Stimulated activated naive CD8-positive, alpha-beta T cell treated with anti-CD3 and anti-CD28 coated beads, Interleukin-15, Interleukin-2, amounts not matched to agents 100 U/mL and 50 U/mL, for 24 hours (primary cell): Measurements from ENCODE around the gene LGALS12.
A peak's percentile ranks its signal among the peaks of the same experiment; 100 is the strongest.

Source experiments
- ATAC-seq: fragments of 150-1000 bp; cut with Tn5 transposase; one replicate; pipeline ENCODE4 v1.10.0; 2021
- DNase-seq: peaks from one replicate; pipeline ENCODE4 v3.0.0; 2021

LGALS12 gene

DNA sequence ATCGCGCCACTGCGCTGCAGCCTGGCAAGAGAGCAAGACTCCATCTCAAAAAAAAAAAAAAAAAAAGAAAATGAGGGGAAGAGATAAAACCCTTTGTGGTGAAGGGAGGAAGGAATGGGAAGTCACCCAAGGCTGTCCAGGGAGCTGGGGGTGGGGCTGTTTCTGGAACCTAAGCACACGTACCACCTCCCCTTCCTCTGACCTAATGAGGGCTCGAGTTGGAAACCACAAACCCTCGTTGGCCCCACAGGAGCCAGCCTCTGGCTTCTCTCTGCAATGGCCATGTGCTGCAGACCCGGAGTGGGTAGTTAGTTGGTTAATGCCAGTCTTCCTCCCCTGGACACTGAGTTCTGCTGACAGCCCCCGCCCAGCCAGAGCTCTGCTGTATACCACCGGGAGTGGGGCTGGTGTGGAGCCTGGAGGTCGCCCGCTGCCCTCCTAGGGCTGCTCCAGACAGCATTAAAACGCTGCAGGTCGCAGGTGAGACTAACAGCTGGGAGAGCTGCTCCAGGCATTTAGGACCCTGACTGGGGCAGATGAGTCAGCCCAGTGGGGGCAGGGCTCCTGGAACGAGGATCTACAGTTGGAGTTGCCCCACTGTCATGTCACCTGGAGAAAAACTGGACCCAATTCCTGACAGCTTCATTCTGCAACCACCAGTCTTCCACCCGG, at the start of gene LGALS12:
TSS of gene LGALS12 (plus strand) at position 228 of the 672 bp plus-strand sequence. CDS start at position 603, 375 bp downstream.
- DNase-seq (no peak), ATAC-seq (no peak)

GRCh38 chr11:63459586-63459985, 46.3 kb upstream of the LGALS12 start:
- ATAC-seq (no peak), DNase-seq (no peak)

DNA sequence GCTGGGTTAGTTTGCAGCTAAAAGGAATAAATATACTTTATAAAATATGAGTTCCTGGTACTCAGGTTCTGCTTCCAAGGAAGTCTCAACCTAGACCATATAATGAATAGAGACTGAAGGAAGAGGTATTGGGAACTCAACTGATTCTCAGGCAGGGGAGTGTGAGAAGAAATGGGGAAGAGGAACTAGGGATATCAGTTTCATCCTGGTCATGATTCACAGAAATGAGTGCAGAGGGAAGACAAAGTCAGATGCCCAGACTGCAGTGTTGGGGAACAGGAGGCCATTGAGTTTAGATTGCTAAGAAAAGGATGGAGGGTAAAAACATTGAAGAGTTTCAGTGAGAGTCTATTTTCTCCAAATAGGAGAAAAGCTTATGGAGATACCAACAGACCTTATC, 43.7 kb upstream of the LGALS12 start:
- ATAC-seq: no peak
- DNase-seq: no peak

- DNase-seq (no peak), ATAC-seq (no peak)
Measured at GRCh38 chr11:63470311-63470710, 35.6 kb upstream of the LGALS12 start.

- ATAC-seq: no peak
Measured at GRCh38 chr11:63472372-63472771, 33.5 kb upstream of the LGALS12 start.

GRCh38 chr11:63476618-63477017, 29.3 kb upstream of the LGALS12 start:
- DNase-seq: no peak
- ATAC-seq: no peak

More at GRCh38 chr11:63472372-63472771, 33.5 kb upstream of the LGALS12 start:
- DNase-seq: no peak

DNA sequence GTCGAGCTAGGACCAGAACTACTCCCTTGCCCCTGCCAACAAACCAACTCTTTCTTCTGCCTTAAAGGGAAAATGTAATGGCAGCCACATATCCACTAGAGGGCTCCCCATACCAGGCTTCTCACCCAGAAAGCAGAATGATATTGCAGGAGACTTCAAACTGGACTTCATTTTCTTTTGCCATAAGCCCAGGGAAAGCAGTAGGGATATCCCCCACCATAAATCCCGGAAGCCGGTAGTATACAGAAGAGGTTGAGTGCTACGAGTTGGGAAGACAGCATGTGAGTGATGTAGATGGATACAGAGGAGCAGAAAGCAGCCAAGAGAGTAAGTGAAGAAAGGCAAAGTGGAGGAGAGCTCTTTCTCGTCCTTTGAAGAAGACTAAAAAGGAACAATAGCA, 27.0 kb upstream of the LGALS12 start:
- peak; percentile 34 for DNase-seq
- no peak for ATAC-seq

DNA sequence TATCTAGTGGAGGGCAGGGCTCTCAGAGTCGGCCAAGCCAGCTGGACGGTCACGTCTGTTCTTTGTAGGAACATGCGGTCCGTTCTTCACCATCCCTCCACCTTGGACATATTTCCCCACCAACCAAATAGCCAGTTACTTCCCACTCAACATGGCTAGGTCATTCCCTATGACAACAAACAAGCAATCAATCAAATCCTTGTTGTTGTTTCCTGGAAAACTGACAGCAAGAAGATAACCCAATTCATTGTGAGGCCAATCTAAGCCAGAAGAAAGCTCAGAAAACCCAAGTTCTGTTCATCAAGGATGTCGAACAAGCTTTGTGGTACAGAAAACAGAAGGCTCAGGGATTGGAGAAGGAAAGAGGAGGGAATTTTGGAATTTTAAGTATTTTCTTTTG, 25.8 kb upstream of the LGALS12 start:
- ATAC-seq: no peak
- no peak for DNase-seq

GRCh38 chr11:63485777-63486176, 20.1 kb upstream of the LGALS12 start:
- no peak for DNase-seq
- no peak for ATAC-seq

GRCh38 chr11:63488789-63489188, 17.1 kb upstream of the LGALS12 start:
- no peak for DNase-seq

DNA sequence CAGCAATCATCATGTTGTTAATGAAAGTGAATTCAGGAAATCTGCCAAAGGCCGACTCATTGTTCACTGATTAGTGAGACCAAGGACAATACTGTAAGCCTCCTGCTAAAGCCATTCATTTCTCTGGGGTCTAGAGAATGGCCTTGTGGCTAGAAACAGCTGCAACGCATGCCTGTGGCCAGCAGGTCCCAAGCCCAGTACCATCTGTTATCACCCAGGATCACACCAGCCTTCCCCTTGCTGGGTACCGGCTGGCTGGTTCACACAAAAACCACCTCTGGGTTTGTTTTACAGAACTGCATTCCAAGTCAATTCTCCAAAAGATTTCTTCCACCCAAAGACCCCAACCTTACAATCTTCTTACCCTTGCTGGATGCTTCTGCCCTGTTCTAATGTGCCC, 16.0 kb upstream of the LGALS12 start:
- no peak for ATAC-seq
- no peak for DNase-seq

More at GRCh38 chr11:63488789-63489188, 17.1 kb upstream of the LGALS12 start:
- no peak for ATAC-seq

DNA sequence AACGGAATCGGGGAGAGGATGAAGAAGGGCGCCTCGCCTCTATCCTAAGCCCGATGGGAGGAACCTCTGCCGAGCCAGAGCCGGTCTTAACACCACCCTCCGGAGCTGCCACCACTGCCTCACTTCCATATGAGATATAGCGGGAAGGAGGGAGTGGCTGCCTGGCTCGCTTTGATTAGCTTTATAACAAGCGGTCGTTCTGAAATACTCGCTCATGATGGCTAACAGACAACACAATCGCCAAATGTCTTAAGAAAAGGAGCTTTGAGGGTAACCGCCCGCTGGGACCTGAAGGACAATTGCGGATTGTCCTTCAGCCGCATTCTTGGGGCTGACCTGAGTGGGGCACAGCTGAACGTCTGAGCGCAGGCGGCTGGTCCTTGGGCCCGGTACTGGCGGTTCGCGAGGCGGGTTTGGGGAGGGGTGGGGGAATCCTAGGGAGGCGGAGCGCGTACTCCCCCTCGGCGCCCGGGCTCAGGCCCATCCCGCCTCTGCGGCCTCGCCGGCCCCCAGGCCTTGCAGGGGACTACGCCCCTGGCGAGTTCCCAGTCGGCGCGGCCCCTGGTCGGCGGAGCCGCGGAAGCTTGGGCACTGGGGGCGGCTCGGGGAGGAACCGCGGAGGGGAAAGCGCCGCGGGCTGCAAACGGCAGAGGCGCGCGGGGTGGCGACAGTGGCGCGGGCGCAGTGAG, 15.2 kb upstream of the LGALS12 start, which contains the start of gene PLAAT5:
TSS of gene PLAAT5 (minus strand) at position 617 of the 689 bp plus-strand sequence. CDS start at position 484, 133 bp downstream.
- DNase-seq (peak; percentile 44), ATAC-seq (peak; percentile 46)

DNA sequence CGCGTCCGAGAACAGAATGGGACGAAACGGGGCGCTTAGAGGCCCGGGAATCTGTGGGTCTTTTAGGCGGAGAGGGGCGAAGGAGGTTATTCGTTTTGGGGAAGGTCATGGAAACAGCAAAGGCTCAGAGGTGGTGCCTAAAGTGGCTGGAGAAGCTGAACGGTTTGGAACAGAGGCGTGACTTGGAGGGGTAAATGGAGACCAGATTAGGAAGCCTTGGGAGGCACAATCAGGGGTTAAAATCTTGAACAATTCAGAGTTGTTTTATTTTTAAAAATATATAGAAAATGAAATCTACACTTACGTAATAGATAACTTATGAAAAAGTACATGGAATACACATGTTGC, 14.7 kb upstream of the LGALS12 start:
- no peak for ATAC-seq
- DNase-seq: no peak

DNA sequence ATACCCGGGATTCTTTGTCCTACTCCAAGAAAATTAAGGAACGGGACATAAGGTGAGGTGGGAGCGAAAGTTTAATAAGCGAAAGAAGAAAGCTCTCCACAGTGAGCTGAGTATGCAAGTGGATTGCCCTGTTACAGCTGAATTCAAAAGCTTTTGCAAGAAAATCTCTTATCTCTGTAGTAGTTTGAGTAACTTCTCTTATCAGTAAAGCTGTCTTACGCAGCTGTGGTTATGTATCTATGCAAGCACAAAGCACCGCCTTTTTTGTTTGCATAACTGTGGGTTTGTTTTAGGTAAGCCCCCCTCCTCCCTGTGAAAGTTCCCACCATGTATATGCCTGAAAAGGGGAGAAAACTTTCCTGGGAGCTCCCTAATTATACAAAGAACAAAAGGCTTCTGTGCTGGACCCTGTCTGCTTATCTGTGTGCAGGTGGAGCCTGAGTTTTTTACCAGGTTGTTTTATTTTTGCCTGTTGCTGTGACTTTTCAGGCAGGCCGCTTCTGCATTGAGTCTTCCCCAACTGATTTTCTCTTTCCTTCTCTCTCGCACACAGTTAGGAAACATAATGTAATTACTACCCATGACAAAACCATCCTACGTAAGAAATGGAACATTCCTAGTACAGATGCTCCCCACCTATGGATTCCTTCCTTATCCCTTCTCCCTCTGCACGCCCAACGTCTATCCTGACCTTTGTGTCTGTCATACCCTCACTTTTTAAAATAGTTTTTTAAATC, 14.1 kb upstream of the LGALS12 start:
- ATAC-seq: no peak
- DNase-seq: no peak

GRCh38 chr11:63492441-63492840, 13.4 kb upstream of the LGALS12 start:
- DNase-seq: no peak
- no peak for ATAC-seq

GRCh38 chr11:63493127-63493526, 12.8 kb upstream of the LGALS12 start:
- DNase-seq: no peak
- no peak for ATAC-seq

DNA sequence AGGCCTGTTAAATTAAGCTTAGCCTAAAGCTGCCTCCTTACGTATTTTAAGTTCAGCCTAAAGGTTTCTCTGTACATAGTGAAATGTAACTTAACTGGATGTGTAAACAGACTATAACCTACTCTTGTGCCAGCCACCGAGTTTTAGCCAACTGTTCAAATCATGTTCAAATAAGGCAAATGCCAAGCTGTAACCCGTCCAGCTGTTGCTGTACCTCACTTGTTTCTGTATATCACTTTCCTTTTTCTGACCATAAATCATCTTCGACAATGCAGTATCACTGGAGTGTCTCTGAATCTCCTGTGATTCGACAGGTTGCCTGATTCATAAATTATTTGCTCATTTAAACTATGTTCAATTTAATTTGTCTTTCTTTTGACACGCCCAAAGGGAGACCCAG, 10.9 kb upstream of the LGALS12 start:
- ATAC-seq (no peak), DNase-seq (no peak)

DNA sequence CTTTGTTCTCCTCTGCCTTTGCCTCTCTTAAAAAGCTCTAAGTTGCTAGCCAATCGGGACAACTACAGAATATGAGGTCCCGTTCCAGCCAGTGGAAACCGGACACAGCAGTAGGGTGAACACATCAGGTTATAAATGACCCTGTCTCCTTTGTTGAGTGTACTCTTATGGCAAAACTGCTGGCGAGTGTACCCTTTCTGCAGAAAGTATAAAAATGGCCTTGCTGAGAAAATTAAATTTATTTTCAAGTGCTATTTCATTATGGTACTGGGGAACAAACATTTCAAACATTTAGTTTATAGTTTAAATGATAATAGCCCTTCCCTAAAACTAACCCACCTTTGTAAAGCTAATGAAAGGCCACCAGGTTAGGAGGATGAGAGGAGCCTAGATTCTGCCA, 6.0 kb upstream of the LGALS12 start:
- DNase-seq: no peak

GRCh38 chr11:63501236-63501635, 4.6 kb upstream of the LGALS12 start:
- DNase-seq (no peak), ATAC-seq (no peak)

More for the DNA sequence above, 6.0 kb upstream of the LGALS12 start:
- no peak for ATAC-seq

- ATAC-seq: no peak
- DNase-seq: no peak
Measured at GRCh38 chr11:63502252-63502820, 3.5 kb upstream of the LGALS12 start.

GRCh38 chr11:63503492-63503891, 2.4 kb upstream of the LGALS12 start:
- ATAC-seq (no peak), DNase-seq (no peak)

GRCh38 chr11:63504054-63504453, 1.8 kb upstream of the LGALS12 start:
- ATAC-seq: no peak
- DNase-seq: no peak
